H1 (cell line): Measurements from ENCODE around the gene SERINC5. TPM values are rescaled to one million over a fixed set of nuclear protein-coding genes. Genes with fewer than 3 reads are reported as not detected.

Experiments used
- CTCF ChIA-PET: fragments of 300-600 bp; sonication (Branson Sonifier 250); formaldehyde crosslinking; loops from one replicate; lab custom pipeline; 2021; ENCODE audit not compliant: partially characterized antibody; lab: Charles Lee
- POLR2A ChIA-PET: fragments of 300-600 bp; sonication (Branson Sonifier 250); formaldehyde crosslinking; loops from one replicate; lab custom pipeline; 2021; ENCODE audit warnings: inconsistent platforms; ENCODE audit not compliant: partially characterized antibody; lab: Charles Lee
- DNase-seq, 2 experiments: peaks; one replicate each; pipeline versions ENCODE4 v3.0.0 to v3.0.0-alpha.2; 2010 to 2022; ENCODE audit warnings: low spot score in 2 of 2, low read depth in 1 of 2, mixed read lengths in 1 of 2
- FAIRE-seq: peaks from 2 replicates; lab custom pipeline; 2011; peaks lifted over from hg19 to GRCh38; lab: Jason Lieb, UNC
- H2AFZ ChIP-seq: 2 replicates; pipeline ENCODE4 v1.8.1; 2012; ENCODE audit warnings: low read length, inconsistent platforms
- H2AK5ac ChIP-seq: 2 replicates; pipeline ENCODE4 v1.6.1; 2013; ENCODE audit warnings: low read depth, low read length
- H2BK120ac ChIP-seq: replicated peaks from 2 replicates; pipeline ENCODE3; 2013; ENCODE audit warnings: low read depth, low read length, inconsistent platforms
- H2BK12ac ChIP-seq: 2 replicates; pipeline ENCODE4 v1.6.1; 2013; ENCODE audit warnings: low read depth, low read length
- H2BK15ac ChIP-seq: 2 replicates; pipeline ENCODE4 v1.6.1; 2013; ENCODE audit warnings: low read length
- H2BK20ac ChIP-seq: 2 replicates; pipeline ENCODE4 v1.6.1; 2013; ENCODE audit warnings: low read length
- H2BK5ac ChIP-seq: 2 replicates; pipeline ENCODE4 v1.6.1; 2013; ENCODE audit warnings: low read depth, low read length
- H3K14ac ChIP-seq: 2 replicates; pipeline ENCODE4 v1.6.1; 2013; ENCODE audit warnings: inconsistent platforms; ENCODE audit not compliant: insufficient read length
- H3K18ac ChIP-seq: 2 replicates; pipeline ENCODE4 v1.6.1; 2013; ENCODE audit warnings: low read length; ENCODE audit errors: extremely low read depth
- H3K23ac ChIP-seq: 2 replicates; pipeline ENCODE4 v1.6.1; 2013; ENCODE audit warnings: inconsistent platforms; ENCODE audit not compliant: insufficient read length
- H3K23me2 ChIP-seq: 2 replicates; pipeline ENCODE4 v1.6.1; 2013; ENCODE audit warnings: low read depth, low read length
- H3K27ac ChIP-seq: 2 replicates; pipeline ENCODE4 v1.6.1; 2011; ENCODE audit warnings: low read depth, low read length, inconsistent platforms
- H3K27me3 ChIP-seq, 4 experiments: replicated peaks in 1 of 4; 1 replicate in 1 of 4; 2 replicates in 3 of 4; pipeline versions ENCODE4 v1.6.1 to v1.8.1; 2011 to 2013; ENCODE audit warnings: low read length in 3 of 4, mild to moderate bottlenecking in 3 of 4, inconsistent platforms in 2 of 4, mixed read lengths in 2 of 4, moderate library complexity in 1 of 4; ENCODE audit not compliant: control insufficient read depth in 3 of 4, insufficient read depth in 3 of 4; ENCODE audit errors: extremely low read depth in 1 of 4
- H3K36me3 ChIP-seq, 4 experiments: 2 replicates each; pipeline versions ENCODE4 v1.6.1 to v1.8.1; 2011 to 2013; ENCODE audit warnings: mild to moderate bottlenecking in 4 of 4, low read length in 3 of 4, moderate library complexity in 2 of 4, control low read depth in 1 of 4, inconsistent platforms in 1 of 4; ENCODE audit not compliant: insufficient read depth in 4 of 4, control insufficient read depth in 2 of 4
- H3K4ac ChIP-seq: replicated peaks from 2 replicates; pipeline ENCODE3; 2013; ENCODE audit warnings: low read length, low read depth, mixed read lengths, inconsistent platforms; ENCODE audit not compliant: insufficient read length
- H3K4me1 ChIP-seq, 4 experiments: replicated peaks in 1 of 4; 1 replicate in 1 of 4; 2 replicates in 3 of 4; pipeline versions ENCODE4 v1.6.1 to v1.8.1; 2011 to 2013; ENCODE audit warnings: low read length in 3 of 4, inconsistent platforms in 2 of 4, mixed read lengths in 1 of 4; ENCODE audit not compliant: insufficient read depth in 4 of 4, control insufficient read depth in 3 of 4
- H3K4me2 ChIP-seq, 2 experiments: 2 replicates each; pipeline versions ENCODE4 v1.6.1 to v1.8.1; 2011 to 2013; ENCODE audit warnings: low read depth in 2 of 2, low read length in 2 of 2, control low read depth in 1 of 2, inconsistent platforms in 1 of 2, mild to moderate bottlenecking in 1 of 2; ENCODE audit not compliant: insufficient read depth in 1 of 2
- H3K4me3 ChIP-seq, 4 experiments: fragments of 200-600, 300-600 bp in 1 of 4; sonication (generic), shearing (Covaris generic), sonication (Bioruptor Twin) in 1 of 4; 2 replicates each; pipeline versions ENCODE4 v1.5.1 to v1.8.1; 2011 to 2016; ENCODE audit warnings: low read length in 4 of 4, low read depth in 3 of 4, control low read depth in 2 of 4, inconsistent platforms in 2 of 4, mild to moderate bottlenecking in 2 of 4, mixed read lengths in 1 of 4, moderate library complexity in 1 of 4; ENCODE audit not compliant: insufficient read depth in 2 of 4; ENCODE audit errors: extremely low read depth in 1 of 4
- H3K56ac ChIP-seq: replicated peaks from 2 replicates; pipeline ENCODE3; 2013; ENCODE audit warnings: low read depth, mild to moderate bottlenecking, mixed read lengths, low read length, inconsistent platforms; ENCODE audit not compliant: insufficient read length
- H3K79me1 ChIP-seq: 2 replicates; pipeline ENCODE4 v1.6.1; 2013; ENCODE audit warnings: low read depth, low read length, control low read depth
- H3K79me2 ChIP-seq, 2 experiments: 2 replicates each; pipeline versions ENCODE4 v1.6.1 to v1.8.1; 2012 to 2013; ENCODE audit warnings: low read length in 2 of 2, mild to moderate bottlenecking in 2 of 2, inconsistent platforms in 1 of 2; ENCODE audit not compliant: insufficient read depth in 2 of 2, control insufficient read depth in 1 of 2
- H3K9ac ChIP-seq, 4 experiments: replicated peaks in 1 of 4; 1 replicate in 1 of 4; 2 replicates in 3 of 4; pipeline versions ENCODE4 v1.6.1 to v1.8.1; 2011 to 2013; ENCODE audit warnings: low read depth in 3 of 4, low read length in 3 of 4, control low read depth in 2 of 4, mild to moderate bottlenecking in 2 of 4, moderate library complexity in 2 of 4, inconsistent platforms in 1 of 4; ENCODE audit errors: extremely low read depth in 1 of 4
- H3K9me3 ChIP-seq, 2 experiments: 2 replicates each; pipeline versions ENCODE4 v1.6.1 to v1.8.1; 2012 to 2013; ENCODE audit warnings: mild to moderate bottlenecking in 2 of 2, moderate library complexity in 2 of 2, control low read depth in 1 of 2, inconsistent platforms in 1 of 2, low read depth in 1 of 2, low read length in 1 of 2, mixed read lengths in 1 of 2; ENCODE audit not compliant: insufficient read depth in 2 of 2
- H4K20me1 ChIP-seq, 2 experiments: replicated peaks in 1 of 2; 2 replicates each; pipeline versions ENCODE3 to v1.8.1; 2011 to 2013; ENCODE audit warnings: inconsistent platforms in 2 of 2, low read length in 2 of 2, mild to moderate bottlenecking in 1 of 2; ENCODE audit not compliant: insufficient read depth in 2 of 2, control insufficient read depth in 1 of 2
- H4K5ac ChIP-seq: 2 replicates; pipeline ENCODE4 v1.6.1; 2013; ENCODE audit warnings: low read length, low read depth, mixed read lengths, inconsistent platforms; ENCODE audit not compliant: insufficient read length
- H4K8ac ChIP-seq: 2 replicates; pipeline ENCODE4 v1.8.0; 2013; ENCODE audit warnings: mild to moderate bottlenecking, moderate library complexity, low read length, inconsistent platforms; ENCODE audit not compliant: insufficient read depth; ENCODE audit errors: extremely low read depth
- H4K91ac ChIP-seq: replicated peaks from 2 replicates; pipeline ENCODE3; 2013; ENCODE audit warnings: low read length, mixed read lengths, inconsistent platforms; ENCODE audit not compliant: insufficient read length
- BCL11A ChIP-seq, 2 experiments: IDR thresholded peaks; one replicate each; pipeline ENCODE4 v1.6.1; 2011; ENCODE audit warnings: low read depth in 2 of 2, low read length in 2 of 2, mild to moderate bottlenecking in 2 of 2
- EP300 ChIP-seq, 2 experiments: IDR thresholded peaks; 1 replicate in 1 of 2; 2 replicates in 1 of 2; pipeline ENCODE4 v1.6.1; 2011 to 2012; ENCODE audit warnings: low read depth in 2 of 2, low read length in 2 of 2, mild to moderate bottlenecking in 2 of 2, borderline replicate concordance in 1 of 2, inconsistent platforms in 1 of 2, moderate library complexity in 1 of 2
- SP1 ChIP-seq: IDR thresholded peaks from 2 replicates; pipeline ENCODE4 v1.6.1; 2011; ENCODE audit warnings: low read depth, low read length
- SP2 ChIP-seq: IDR thresholded peaks from 2 replicates; pipeline ENCODE4 v1.6.1; 2012; ENCODE audit warnings: mild to moderate bottlenecking, low read length, inconsistent platforms
- SP4 ChIP-seq: IDR thresholded peaks from 2 replicates; pipeline ENCODE4 v1.6.1; 2012; ENCODE audit warnings: low read length, inconsistent platforms
- USF2 ChIP-seq: IDR thresholded peaks from 2 replicates; pipeline ENCODE4 v1.6.1; 2011; ENCODE audit warnings: low read length, improper control_type of control experiment
- WGBS, 2 experiments: shearing (Covaris generic) in 1 of 2; methylation state at CpG; one replicate each; pipeline versions ENCODE4 v1.1.6 to v1.1.7; 2013 to 2015; ENCODE audit warnings: low lambda C conversion rate in 2 of 2, mixed read lengths in 2 of 2, inconsistent platforms in 1 of 2, low coverage in 1 of 2, missing lambda C conversion rate in 1 of 2; ENCODE audit not compliant: insufficient replicate concordance in 2 of 2, insufficient coverage in 1 of 2, insufficient read length in 1 of 2; ENCODE audit errors: extremely low coverage in 1 of 2, missing lambda C conversion rate in 1 of 2; 5-methylcytosine and 5-hydroxymethylcytosine counted together
- polyA plus RNA-seq, 7 experiments: library from polyadenylated mRNA; depleted of rRNA in 3 of 7; stranded (reverse) in 5 of 7; unstranded in 2 of 7; fragments of >200 nt in 5 of 7; fragments of 200-250 nt in 2 of 7; gene quantifications; 1 replicate in 5 of 7; 2 replicates in 1 of 7; 4 replicates in 1 of 7; pipeline versions ENCODE4 v1.2.1 to v1.2.3, GENCODE V29; 2011 to 2013; ENCODE audit warnings: missing spikeins in 2 of 7, mixed read lengths in 2 of 7
- total RNA-seq: library from RNA; stranded (reverse); fragmentation: NEBNext Ultra II Directional; extraction: Animal tissue kit (Norgen Biotek cat#: 25700); gene quantifications from 2 replicates; pipeline ENCODE4 v1.2.1, GENCODE V29; 2021

Gene SERINC5
- total and polyA plus RNA-seq, 2 of the 8 experiments (the other 6 are each of a cell fraction or from before 2014, with no cell fraction given) = 32.2 to 149 TPM

GRCh38 chr5:80198399-80198798, 57.4 kb downstream of the SERINC5 start:
- peak overlapping the region; percentile 15; the same call in 1 of the 2 replicates for H2BK5ac ChIP-seq
- POLR2A ChIA-PET = no interaction called here
- H3K14ac ChIP-seq = no peak overlapping the region
- H4K8ac ChIP-seq = no peak overlapping the region
- no peak overlapping the region for H3K4me3 ChIP-seq
- no peak overlapping the region for H2BK15ac ChIP-seq
- CTCF ChIA-PET = interaction anchor here (1.2 to 1.3 kb wide), 2 partner anchors 78 to 115 kb away, joined by 3 to 4 read pairs; no protein-coding TSS in a partner anchor
- H3K18ac ChIP-seq = no peak overlapping the region; the same call in 1 of the 2 replicates
- H2BK12ac ChIP-seq = 0 out of 2 replicates have a peak overlapping the region, but pooled peaks have one; percentile 12
- H3K79me2 ChIP-seq = peaks cover 0 to 81% of the 10 kb centered on the region in 2 experiments; a peak in 3 of 4 replicates
- no peak overlapping the region for H3K9ac ChIP-seq
- H3K4me2 ChIP-seq = no peak overlapping the region
- peaks cover 13% of the 10 kb centered on the region for H3K79me1 ChIP-seq
- no peak overlapping the region; the same call in 1 of the 2 replicates for H2AK5ac ChIP-seq
- H4K20me1 ChIP-seq = peaks cover 1 to 2% of the 10 kb centered on the region in 2 experiments
- no peak overlapping the region for H2BK20ac ChIP-seq
- no peak overlapping the region for H2BK120ac ChIP-seq
- H4K91ac ChIP-seq = no peak overlapping the region
- H4K5ac ChIP-seq = no peak overlapping the region
- WGBS, 2 experiments = 92% methylated on average over 11 of the region's 11 CpGs; no CpG with 5 or more reads in 1 of the 2 experiments
- H3K4ac ChIP-seq = no peak overlapping the region
- H3K56ac ChIP-seq = no peak overlapping the region
- no peaks in the 10 kb centered on the region for H3K23me2 ChIP-seq
- DNase-seq (no peak), FAIRE-seq (no peak)
- TF ChIP-seq SP2 (no peak), SP4 (no peak), BCL11A (IDR thresholded peaks at IDR 0.05; ENCODE audit: low read depth in 2 of 2, low read length in 2 of 2) (no peak), USF2 (no peak), SP1 (no peak), EP300 (IDR thresholded peaks at IDR 0.05; ENCODE audit: borderline replicate concordance in 1 of 2, low read depth in 2 of 2, low read length in 2 of 2) (no peak)
- no peak overlapping the region for H3K23ac ChIP-seq
- H3K36me3 ChIP-seq = peaks cover 4 to 27% (median 14%) of the 10 kb centered on the region in 4 experiments; a peak in 7 of 8 replicates
- H2AFZ ChIP-seq = no peak overlapping the region
- H3K27me3 ChIP-seq = no peaks in the 10 kb centered on the region
- H3K4me1 ChIP-seq = peaks cover 4 to 13% (median 11%) of the 10 kb centered on the region in 4 experiments
- no peaks in the 10 kb centered on the region for H3K9me3 ChIP-seq
- no peak overlapping the region; the same call in 1 of the 2 replicates for H3K27ac ChIP-seq
